Trophoblast cell (in vitro differentiated cells and primary cell): ENCODE data around the gene SLC26A2.

Experiments used
- DNase-seq, 2 donors: peaks; one replicate each; pipeline ENCODE4 v3.0.0-alpha.2; 2016
- H2AFZ ChIP-seq: 2 replicates; pipeline ENCODE4 v1.6.1; 2013; ENCODE audit warnings: low read length, moderate library complexity, mild to moderate bottlenecking; ENCODE audit not compliant: insufficient read depth, poor library complexity
- H2AK5ac ChIP-seq: 2 replicates; pipeline ENCODE4 v1.6.1; 2013; ENCODE audit warnings: mild to moderate bottlenecking, low read length
- H2BK120ac ChIP-seq: 2 replicates; pipeline ENCODE4 v1.6.1; 2013; ENCODE audit warnings: low read length, mild to moderate bottlenecking, moderate library complexity; ENCODE audit not compliant: insufficient read depth, poor library complexity
- H2BK12ac ChIP-seq: 2 replicates; pipeline ENCODE4 v1.6.1; 2013; ENCODE audit warnings: mild to moderate bottlenecking, low read length, moderate library complexity
- H2BK5ac ChIP-seq: 2 replicates; pipeline ENCODE4 v1.6.1; 2013; ENCODE audit warnings: low read length, low read depth, moderate library complexity, mild to moderate bottlenecking; ENCODE audit not compliant: poor library complexity
- H3K14ac ChIP-seq: 2 replicates; pipeline ENCODE4 v1.6.1; 2013; ENCODE audit warnings: mild to moderate bottlenecking, low read length
- H3K18ac ChIP-seq: 2 replicates; pipeline ENCODE4 v1.6.1; 2013; ENCODE audit warnings: mild to moderate bottlenecking, low read length
- H3K23ac ChIP-seq: 2 replicates; pipeline ENCODE4 v1.6.1; 2013; ENCODE audit warnings: low read length
- H3K27ac ChIP-seq: 2 replicates; pipeline ENCODE4 v1.5.1; 2013; ENCODE audit warnings: low read depth, mild to moderate bottlenecking, inconsistent platforms, low read length, moderate library complexity
- H3K27me3 ChIP-seq: 2 replicates; pipeline ENCODE4 v1.6.1; 2013; ENCODE audit warnings: inconsistent platforms, mild to moderate bottlenecking, low read length, moderate library complexity; ENCODE audit not compliant: insufficient read depth
- H3K36me3 ChIP-seq, 2 experiments: 1 replicate in 1 of 2; 2 replicates in 1 of 2; pipeline ENCODE4 v1.6.1; 2013; ENCODE audit warnings: low read length in 2 of 2, mild to moderate bottlenecking in 2 of 2, moderate library complexity in 1 of 2; ENCODE audit not compliant: insufficient read depth in 2 of 2, control insufficient read depth in 1 of 2
- H3K4ac ChIP-seq: 2 replicates; pipeline ENCODE4 v1.6.1; 2013; ENCODE audit warnings: low read depth, mild to moderate bottlenecking, low read length, moderate library complexity
- H3K4me1 ChIP-seq, 2 experiments: 1 replicate in 1 of 2; 2 replicates in 1 of 2; pipeline ENCODE4 v1.6.1; 2013; ENCODE audit warnings: low read length in 2 of 2, mild to moderate bottlenecking in 2 of 2, moderate library complexity in 1 of 2; ENCODE audit not compliant: insufficient read depth in 2 of 2, control insufficient read depth in 1 of 2
- H3K4me2 ChIP-seq: 2 replicates; pipeline ENCODE4 v1.6.1; 2013; ENCODE audit warnings: inconsistent platforms, mild to moderate bottlenecking, low read length, moderate library complexity
- H3K4me3 ChIP-seq: 2 replicates; pipeline ENCODE4 v1.5.1; 2013; ENCODE audit warnings: mild to moderate bottlenecking, low read depth, low read length, inconsistent platforms
- H3K79me1 ChIP-seq: one replicate; pipeline ENCODE4 v1.6.1; 2013; ENCODE audit warnings: low read length
- H3K79me2 ChIP-seq: 2 replicates; pipeline ENCODE4 v1.6.1; 2013; ENCODE audit warnings: low read length, mild to moderate bottlenecking; ENCODE audit not compliant: control insufficient read depth, insufficient read depth, poor library complexity
- H3K9ac ChIP-seq: 2 replicates; pipeline ENCODE4 v1.6.1; 2013; ENCODE audit warnings: mild to moderate bottlenecking, low read length
- H3K9me3 ChIP-seq: 2 replicates; pipeline ENCODE4 v1.6.1; 2013; ENCODE audit warnings: low read depth, mild to moderate bottlenecking, control low read depth, inconsistent platforms, low read length; ENCODE audit not compliant: insufficient read depth
- H4K12ac ChIP-seq: 2 replicates; pipeline ENCODE4 v1.6.1; 2013; ENCODE audit warnings: low read depth, mild to moderate bottlenecking, low read length, moderate library complexity
- H4K8ac ChIP-seq: 2 replicates; pipeline ENCODE4 v1.6.1; 2013; ENCODE audit warnings: low read depth, mild to moderate bottlenecking, low read length, moderate library complexity
- H4K91ac ChIP-seq: one replicate; pipeline ENCODE4 v1.6.1; 2013; ENCODE audit warnings: low read depth, mild to moderate bottlenecking, low read length, moderate library complexity
- WGBS: extraction: QIAGEN DNeasy Blood & Tissue Kit; methylation state at CpG from one replicate; pipeline ENCODE4 v1.1.7; 2013; ENCODE audit warnings: missing lambda C conversion rate; ENCODE audit not compliant: insufficient read length, insufficient coverage; ENCODE audit errors: extremely low coverage; 5-methylcytosine and 5-hydroxymethylcytosine counted together

The SLC26A2 gene

DNA sequence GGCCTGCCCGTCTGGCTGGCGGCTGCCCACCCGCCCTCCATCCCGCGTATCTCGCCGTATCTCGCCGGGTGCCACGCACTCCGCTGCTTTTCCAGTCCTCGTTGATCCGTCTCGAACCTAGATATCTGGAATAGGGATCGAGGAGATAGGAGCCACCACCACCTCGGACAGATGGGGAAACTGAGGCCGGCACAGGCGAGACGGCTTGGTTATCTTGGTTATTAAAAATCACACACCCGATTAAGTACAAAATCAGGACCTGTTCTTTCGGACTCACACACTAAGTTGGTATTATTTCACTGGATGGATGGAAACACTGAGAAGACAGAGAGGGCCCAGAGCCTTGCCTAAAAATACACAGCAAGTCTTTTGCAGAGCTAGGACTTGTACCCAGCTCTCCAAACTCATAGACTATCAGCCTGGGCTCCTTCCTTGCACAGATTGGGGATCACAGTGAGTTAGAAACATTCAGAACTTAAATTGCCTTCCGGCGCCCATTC lies 678 bp downstream of the SLC26A2 start:
- no peak overlapping the region for H2BK5ac ChIP-seq
- H3K79me1 ChIP-seq: peaks cover 8% of the 10 kb centered on the region
- H3K79me2 ChIP-seq: peaks cover 4% of the 10 kb centered on the region
- no peak overlapping the region for H3K9ac ChIP-seq
- no peak for DNase-seq
- no peak overlapping the region for H2AK5ac ChIP-seq
- no CpG with 5 or more reads among the region's 23 CpGs for WGBS
- H4K8ac ChIP-seq: peak overlapping the region; percentile 88
- H3K27me3 ChIP-seq: no peaks in the 10 kb centered on the region
- no peaks in the 10 kb centered on the region for H3K9me3 ChIP-seq
- no peak overlapping the region for H2BK120ac ChIP-seq
- H3K4me3 ChIP-seq: peak overlapping the region; percentile 82
- H4K12ac ChIP-seq: peak overlapping the region; percentile 47
- peak overlapping the region; percentile 73 for H3K4ac ChIP-seq
- peak overlapping the region; percentile 96 for H2AFZ ChIP-seq
- H2BK12ac ChIP-seq: peak overlapping the region; percentile 39
- H3K4me2 ChIP-seq: peak overlapping the region; percentile 81
- peak overlapping the region; percentile 91 for H3K14ac ChIP-seq
- peak overlapping the region; percentile 86 for H4K91ac ChIP-seq
- H3K36me3 ChIP-seq: no peaks in the 10 kb centered on the region
- peak overlapping the region; percentile 81 for H3K18ac ChIP-seq
- H3K4me1 ChIP-seq: peaks cover 0 to 4% of the 10 kb centered on the region in 2 experiments
- H3K27ac ChIP-seq: no peak overlapping the region
- H3K23ac ChIP-seq: no peak overlapping the region

DNA sequence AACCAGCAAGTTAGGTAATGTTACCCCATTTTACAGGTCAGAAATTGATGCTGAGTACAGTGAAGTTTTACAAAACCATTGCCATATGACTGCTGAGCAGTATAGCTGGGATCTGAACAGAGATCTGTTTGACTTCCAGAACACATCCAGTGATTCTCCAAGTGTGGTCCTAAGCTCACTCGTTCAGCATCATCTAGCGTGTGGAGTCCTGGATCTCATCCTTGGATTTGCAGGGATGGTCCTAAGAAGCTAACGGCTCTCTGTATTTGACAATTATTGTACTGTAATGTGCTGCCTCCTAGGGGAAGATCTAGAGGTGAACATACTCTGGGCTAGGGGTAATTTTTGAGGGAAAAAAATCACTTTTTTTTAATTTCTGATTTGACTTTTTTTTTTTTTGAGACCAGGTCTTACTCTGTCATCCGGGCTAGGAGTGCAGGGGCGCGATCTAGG lies 1.4 kb downstream of the SLC26A2 start:
- peaks cover 4% of the 10 kb centered on the region for H3K79me2 ChIP-seq
- H2BK12ac ChIP-seq: no peak overlapping the region
- no peak overlapping the region for H3K23ac ChIP-seq
- H3K18ac ChIP-seq: no peak overlapping the region
- H2AFZ ChIP-seq: no peak overlapping the region
- H3K36me3 ChIP-seq: no peaks in the 10 kb centered on the region
- no peak overlapping the region for H3K14ac ChIP-seq
- peaks cover 8% of the 10 kb centered on the region for H3K79me1 ChIP-seq
- H3K27me3 ChIP-seq: no peaks in the 10 kb centered on the region
- no peak overlapping the region for H3K4me2 ChIP-seq
- no peak overlapping the region for H2BK120ac ChIP-seq
- no peak overlapping the region for H2BK5ac ChIP-seq
- no peak overlapping the region for H2AK5ac ChIP-seq
- no peaks in the 10 kb centered on the region for H3K9me3 ChIP-seq
- no peak overlapping the region for H3K4me3 ChIP-seq
- H3K4ac ChIP-seq: no peak overlapping the region
- H3K4me1 ChIP-seq: peaks cover 0 to 4% of the 10 kb centered on the region in 2 experiments
- DNase-seq: peak in 1 of 2 donors; percentile 63
- no peak overlapping the region for H3K27ac ChIP-seq
- no peak overlapping the region for H4K91ac ChIP-seq
- no peak overlapping the region for H4K8ac ChIP-seq
- H4K12ac ChIP-seq: no peak overlapping the region
- WGBS: no CpG with 5 or more reads among the region's 6 CpGs
- no peak overlapping the region for H3K9ac ChIP-seq

DNA sequence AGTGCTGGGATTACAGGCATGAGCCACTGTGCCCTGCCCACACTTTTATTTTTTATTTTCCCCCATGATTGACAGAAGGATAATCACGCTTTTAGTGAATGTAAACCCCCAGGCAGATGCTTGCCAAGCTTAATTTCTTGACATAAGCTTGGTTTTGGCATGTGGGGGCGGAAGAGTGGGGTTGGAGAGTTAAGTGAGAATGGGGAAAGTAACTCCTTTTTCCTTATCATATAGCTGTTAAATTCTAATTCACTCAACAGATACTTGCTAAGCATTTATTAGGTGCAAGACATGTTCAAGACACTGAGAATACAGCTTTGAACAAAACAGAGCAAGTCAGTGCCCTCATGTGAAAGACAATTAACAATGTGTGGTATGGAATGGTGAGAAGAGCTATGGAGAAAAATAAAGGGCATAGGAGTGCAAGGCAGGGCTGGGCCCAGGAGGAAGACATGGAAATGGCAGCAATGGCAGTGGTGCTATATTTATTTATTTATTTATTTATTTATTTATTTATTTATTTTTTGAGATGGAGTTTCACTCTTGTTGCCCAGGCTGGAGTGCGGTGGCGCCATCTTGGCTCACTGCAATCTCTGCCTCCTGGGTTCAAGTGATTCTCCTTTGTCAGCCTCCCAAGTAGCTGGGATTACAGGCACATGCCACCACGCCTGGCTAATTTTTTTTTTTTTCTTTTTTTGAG lies 2.2 kb downstream of the SLC26A2 start:
- no CpG with 5 or more reads among the region's 5 CpGs for WGBS
- H4K91ac ChIP-seq: no peak overlapping the region
- DNase-seq: no peak

DNA sequence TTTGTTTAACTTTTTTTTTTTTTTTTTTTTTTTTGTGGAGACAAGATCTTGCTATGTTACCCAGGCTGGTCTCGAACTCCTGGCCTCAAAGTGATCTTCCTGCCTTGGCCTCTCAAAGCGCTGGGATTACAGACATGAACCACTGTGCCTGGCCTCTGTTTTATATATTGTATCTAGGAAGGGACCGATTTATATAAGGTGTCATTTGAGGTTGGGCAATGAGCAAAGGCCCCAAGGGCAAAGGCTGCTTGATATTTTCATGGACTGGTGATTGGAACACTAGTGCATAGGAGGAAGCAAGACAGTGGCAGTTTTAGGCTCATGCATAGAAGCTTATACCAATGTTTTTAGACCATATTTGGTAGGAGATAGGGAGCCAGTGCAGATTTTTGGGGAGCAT lies 3.2 kb downstream of the SLC26A2 start:
- WGBS: no CpG with 5 or more reads among the region's 3 CpGs
- no peak overlapping the region for H2AK5ac ChIP-seq
- H3K79me2 ChIP-seq: peaks cover 4% of the 10 kb centered on the region
- H2BK120ac ChIP-seq: no peak overlapping the region
- no peak overlapping the region for H3K23ac ChIP-seq
- peaks cover 8% of the 10 kb centered on the region for H3K79me1 ChIP-seq
- no peak overlapping the region for H4K91ac ChIP-seq
- H3K9me3 ChIP-seq: no peaks in the 10 kb centered on the region
- no peak overlapping the region for H3K4ac ChIP-seq
- DNase-seq: no peak
- no peak overlapping the region for H3K4me3 ChIP-seq
- no peak overlapping the region for H3K27ac ChIP-seq
- H2BK5ac ChIP-seq: no peak overlapping the region
- H3K4me1 ChIP-seq: peaks cover 0 to 4% of the 10 kb centered on the region in 2 experiments
- H2AFZ ChIP-seq: no peak overlapping the region
- no peak overlapping the region for H4K12ac ChIP-seq
- H3K36me3 ChIP-seq: no peaks in the 10 kb centered on the region
- no peaks in the 10 kb centered on the region for H3K27me3 ChIP-seq
- no peak overlapping the region for H4K8ac ChIP-seq
- no peak overlapping the region for H3K18ac ChIP-seq
- H2BK12ac ChIP-seq: no peak overlapping the region
- no peak overlapping the region for H3K9ac ChIP-seq
- no peak overlapping the region for H3K4me2 ChIP-seq
- H3K14ac ChIP-seq: no peak overlapping the region

More for the DNA sequence above, 2.2 kb downstream of the SLC26A2 start:
- no peak overlapping the region for H3K18ac ChIP-seq
- H3K4ac ChIP-seq: no peak overlapping the region
- H2AFZ ChIP-seq: no peak overlapping the region
- H2BK120ac ChIP-seq: no peak overlapping the region
- H4K8ac ChIP-seq: no peak overlapping the region
- H3K27me3 ChIP-seq: no peaks in the 10 kb centered on the region
- H4K12ac ChIP-seq: no peak overlapping the region
- H3K4me2 ChIP-seq: no peak overlapping the region
- H3K9me3 ChIP-seq: no peaks in the 10 kb centered on the region
- peaks cover 0 to 4% of the 10 kb centered on the region in 2 experiments for H3K4me1 ChIP-seq
- H3K79me2 ChIP-seq: peaks cover 4% of the 10 kb centered on the region
- no peak overlapping the region for H2BK5ac ChIP-seq
- no peak overlapping the region for H3K23ac ChIP-seq
- H2AK5ac ChIP-seq: no peak overlapping the region
- no peak overlapping the region for H3K14ac ChIP-seq
- peaks cover 8% of the 10 kb centered on the region for H3K79me1 ChIP-seq
- no peak overlapping the region for H3K27ac ChIP-seq
- no peaks in the 10 kb centered on the region for H3K36me3 ChIP-seq
- no peak overlapping the region for H3K4me3 ChIP-seq
- H2BK12ac ChIP-seq: no peak overlapping the region
- H3K9ac ChIP-seq: no peak overlapping the region
